Stimulated activated CD8-positive, alpha-beta memory T cell treated with anti-CD3 and anti-CD28 coated beads, Interleukin-4, amount 100 ng/mL, for 4 hours (primary cell): ENCODE data around the gene MBNL1.
"Not testable (repeated sequence)": the region's sequence is repeated elsewhere in the genome, so short reads cannot be mapped to it uniquely, and the experiment has no call there.

ENCODE experiments used
- DNase-seq, 2 donors: peaks; one replicate each; pipeline ENCODE4 v3.0.0-alpha.2; 2020; ENCODE audit warnings: low read depth in 2 of 2, low spot score in 1 of 2

Gene MBNL1

GRCh38 chr3:152438706-152439105 lies 170.0 kb downstream of the MBNL1 start:
- no peak for DNase-seq

- DNase-seq, result not testable (repeated sequence)
Observed at GRCh38 chr3:152440243-152440642, 171.5 kb downstream of the MBNL1 start.

- no peak for DNase-seq
Observed at GRCh38 chr3:152443212-152444023, 174.7 kb downstream of the MBNL1 start.

GRCh38 chr3:152444029-152444641 lies 175.4 kb downstream of the MBNL1 start:
- DNase-seq, result no peak

GRCh38 chr3:152445212-152445611 lies 176.5 kb downstream of the MBNL1 start:
- no peak for DNase-seq

- DNase-seq, result no peak
Observed at GRCh38 chr3:152446495-152446894, 177.8 kb downstream of the MBNL1 start.

- no peak for DNase-seq
Observed at GRCh38 chr3:152447511-152447910, 178.8 kb downstream of the MBNL1 start.

- no peak for DNase-seq
Observed at GRCh38 chr3:152448091-152448490, 179.4 kb downstream of the MBNL1 start.

GRCh38 chr3:152452318-152452717 lies 183.6 kb downstream of the MBNL1 start:
- no peak for DNase-seq

GRCh38 chr3:152454076-152454875 lies 185.5 kb downstream of the MBNL1 start:
- no peak for DNase-seq

GRCh38 chr3:152455989-152456388 lies 187.3 kb downstream of the MBNL1 start:
- no peak for DNase-seq

GRCh38 chr3:152457500-152458375 lies 189.0 kb downstream of the MBNL1 start:
- DNase-seq, result no peak

GRCh38 chr3:152458376-152459117 lies 189.8 kb downstream of the MBNL1 start:
- DNase-seq, result no peak

- no peak for DNase-seq
Observed at GRCh38 chr3:152459118-152459515, 190.4 kb downstream of the MBNL1 start.

GRCh38 chr3:152459572-152459971 lies 190.8 kb downstream of the MBNL1 start:
- DNase-seq, result no peak

GRCh38 chr3:152460936-152461335 lies 192.2 kb downstream of the MBNL1 start:
- DNase-seq, result no peak

GRCh38 chr3:152461460-152461859 lies 192.7 kb downstream of the MBNL1 start:
- no peak for DNase-seq

GRCh38 chr3:152466784-152467183 lies 198.1 kb downstream of the MBNL1 start:
- no peak for DNase-seq

GRCh38 chr3:152469248-152470025 lies 200.7 kb downstream of the MBNL1 start:
- no peak for DNase-seq
